ENCODE results near the gene RNF121. TPM values are rescaled to one million over a fixed set of nuclear protein-coding genes. Genes with fewer than 3 reads are reported as not detected.

The RNF121 gene
- total and polyA plus RNA-seq, 2 of the 13 experiments (the other 11 are each of a cell fraction or from before 2014, with no cell fraction given) = 28.6 to 44.3 TPM

GRCh38 chr11:71928737-71929443, at the start of gene RNF121 (continued):
- TF ChIP-seq ZNF790 (CRISPR knock-in tag; IDR thresholded peaks at IDR 0.05; ENCODE audit: borderline replicate concordance) (no peak; the same call in 1 of the 2 replicates), HNRNPK (IDR thresholded peaks at IDR 0.05; ENCODE audit: low read depth, low read length, poor library complexity, severe bottlenecking) (peak; percentile 84), MLLT10 (CRISPR knock-in tag; IDR thresholded peaks at IDR 0.05) (no peak), ZNF558 (CRISPR knock-in tag; IDR thresholded peaks at IDR 0.05; ENCODE audit: borderline replicate concordance) (no peak), ZNF780A (CRISPR knock-in tag; IDR thresholded peaks at IDR 0.05) (0 out of 2 replicates have a peak, but pooled peaks have one; percentile 44), CCAR2 (optimal IDR thresholded peaks at IDR 0.05; ENCODE audit: low read depth, low read length) (no peak), NCOR1 (IDR thresholded peaks at IDR 0.05; ENCODE audit: borderline replicate concordance, low read length) (peak; percentile 80; the same call in 1 of the 2 replicates), GPBP1L1 (CRISPR knock-in tag; IDR thresholded peaks at IDR 0.05) (no peak), RFX5 (IDR thresholded peaks at IDR 0.05; ENCODE audit: low read depth, low read length) (peak; percentile 39; the same call in 1 of the 2 replicates), SNAI1 (CRISPR knock-in tag; IDR thresholded peaks at IDR 0.05; ENCODE audit: borderline replicate concordance) (no peak), TMF1 (CRISPR knock-in tag; IDR thresholded peaks at IDR 0.05; ENCODE audit: low read depth) (no peak; the same call in 1 of the 2 replicates), GTF2F1 (IDR thresholded peaks at IDR 0.05; ENCODE audit: low read length) (no peak), TOPORS (CRISPR knock-in tag; IDR thresholded peaks at IDR 0.05) (no peak), ZNF407 (CRISPR knock-in tag; IDR thresholded peaks at IDR 0.05; ENCODE audit: not compliant biosample characterization) (peak; percentile 22), HOXD1 (CRISPR knock-in tag; IDR thresholded peaks at IDR 0.05) (0 out of 2 replicates have a peak, but pooled peaks have one; percentile 18), ZNF704 (CRISPR knock-in tag; IDR thresholded peaks at IDR 0.05; ENCODE audit: borderline replicate concordance) (0 out of 2 replicates have a peak, but pooled peaks have one; percentile 61), PCBP1 (IDR thresholded peaks at IDR 0.05; ENCODE audit: borderline replicate concordance, low read depth, low read length) (no peak), KLF6 (CRISPR knock-in tag; IDR thresholded peaks at IDR 0.05) (no peak), ZKSCAN8 (CRISPR knock-in tag; IDR thresholded peaks at IDR 0.05; ENCODE audit: borderline replicate concordance) (peak; percentile 70; the same call in 1 of the 2 replicates)

Measured in HepG2 (cell line).